ENCODE measurements around the gene HTRA2.

HTRA2 gene

DNA sequence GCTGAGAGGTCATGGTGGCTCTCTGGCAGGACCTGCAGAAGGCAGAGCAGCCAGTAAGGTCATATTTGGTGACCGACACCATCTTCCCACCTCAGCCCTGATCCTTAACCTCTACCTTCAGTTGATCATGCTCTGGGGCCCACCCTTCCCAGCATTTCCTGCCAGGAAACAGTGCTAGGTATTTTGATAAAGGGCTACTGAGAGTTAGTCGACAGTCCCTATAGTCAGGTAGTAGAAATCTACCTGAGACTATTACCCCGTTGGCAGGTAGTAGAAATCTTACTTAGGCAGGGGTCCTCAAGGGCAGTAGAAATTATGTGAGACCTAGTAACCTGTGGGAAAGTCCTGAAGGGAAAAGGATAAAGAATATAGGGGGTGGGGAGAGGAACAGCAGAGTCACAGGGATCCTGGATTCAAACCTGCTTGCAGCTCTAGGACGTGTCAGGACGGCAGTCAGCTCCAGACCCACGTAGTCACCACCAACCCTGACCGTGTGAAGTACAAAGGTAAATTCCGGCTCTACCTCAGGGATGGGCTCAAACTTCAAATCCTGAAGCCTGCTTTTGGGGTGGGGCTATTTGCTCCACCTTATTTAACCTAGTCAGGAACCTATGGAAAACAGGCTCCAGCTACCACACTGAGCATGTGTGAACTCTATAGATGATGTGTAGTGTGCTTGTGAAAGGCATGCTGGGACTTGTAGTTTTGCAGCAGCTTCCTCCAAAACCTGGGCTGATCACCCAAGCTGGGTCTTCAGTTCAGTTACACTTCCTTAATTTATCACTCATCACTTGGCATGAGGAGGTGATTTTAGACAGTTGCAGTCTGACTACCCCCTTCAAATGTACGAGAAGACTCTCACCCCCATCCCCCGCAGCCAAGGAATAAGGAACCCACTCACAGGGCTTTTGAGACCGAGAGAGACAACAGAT lies 3.8 kb upstream of the HTRA2 start, which contains the start of gene DQX1:
Gene DQX1, minus strand, starts transcription at position 515 of the 932 bp plus-strand sequence. Its CDS starts 502 bp downstream, at position 13.
- TF ChIP-seq, protein P1, sequence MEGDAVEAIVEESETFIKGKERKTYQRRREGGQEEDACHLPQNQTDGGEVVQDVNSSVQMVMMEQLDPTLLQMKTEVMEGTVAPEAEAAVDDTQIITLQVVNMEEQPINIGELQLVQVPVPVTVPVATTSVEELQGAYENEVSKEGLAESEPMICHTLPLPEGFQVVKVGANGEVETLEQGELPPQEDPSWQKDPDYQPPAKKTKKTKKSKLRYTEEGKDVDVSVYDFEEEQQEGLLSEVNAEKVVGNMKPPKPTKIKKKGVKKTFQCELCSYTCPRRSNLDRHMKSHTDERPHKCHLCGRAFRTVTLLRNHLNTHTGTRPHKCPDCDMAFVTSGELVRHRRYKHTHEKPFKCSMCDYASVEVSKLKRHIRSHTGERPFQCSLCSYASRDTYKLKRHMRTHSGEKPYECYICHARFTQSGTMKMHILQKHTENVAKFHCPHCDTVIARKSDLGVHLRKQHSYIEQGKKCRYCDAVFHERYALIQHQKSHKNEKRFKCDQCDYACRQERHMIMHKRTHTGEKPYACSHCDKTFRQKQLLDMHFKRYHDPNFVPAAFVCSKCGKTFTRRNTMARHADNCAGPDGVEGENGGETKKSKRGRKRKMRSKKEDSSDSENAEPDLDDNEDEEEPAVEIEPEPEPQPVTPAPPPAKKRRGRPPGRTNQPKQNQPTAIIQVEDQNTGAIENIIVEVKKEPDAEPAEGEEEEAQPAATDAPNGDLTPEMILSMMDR (conservative IDR thresholded peaks at IDR 0.05), result no peak
- no peak within 1 kb of the TSS for H3K27ac ChIP-seq

DNA sequence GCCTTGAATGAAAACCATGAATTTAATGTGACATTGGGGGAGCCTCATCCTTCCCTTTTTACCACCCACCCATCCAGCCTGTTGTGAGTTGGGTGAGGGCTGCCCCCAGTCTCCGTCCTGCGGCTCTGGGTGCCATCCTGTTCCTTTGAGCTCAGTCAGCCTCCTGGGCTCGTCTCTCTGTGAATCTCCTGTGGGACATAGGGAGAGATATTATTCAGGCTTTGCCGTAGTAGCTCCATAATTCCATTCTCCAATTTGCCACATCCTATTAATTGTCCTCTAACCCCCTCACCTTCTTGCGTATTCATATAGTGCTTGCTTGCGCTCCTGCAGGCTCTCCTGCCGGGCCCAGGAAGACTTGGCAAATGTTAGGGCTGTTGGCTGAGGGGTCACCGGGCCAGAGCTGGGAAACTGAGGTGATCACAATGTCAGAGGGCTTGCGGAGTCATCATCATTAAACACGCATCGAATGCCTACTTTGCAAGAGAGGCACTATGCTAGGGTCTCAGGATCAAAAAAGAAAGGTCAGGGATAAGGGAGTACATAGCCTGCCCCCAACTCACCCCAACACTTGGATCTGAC lies 3.0 kb upstream of the HTRA2 start:
- TF ChIP-seq, protein P1 (conservative IDR thresholded peaks at IDR 0.05), result no peak
- no peak overlapping the region for H3K27ac ChIP-seq

DNA sequence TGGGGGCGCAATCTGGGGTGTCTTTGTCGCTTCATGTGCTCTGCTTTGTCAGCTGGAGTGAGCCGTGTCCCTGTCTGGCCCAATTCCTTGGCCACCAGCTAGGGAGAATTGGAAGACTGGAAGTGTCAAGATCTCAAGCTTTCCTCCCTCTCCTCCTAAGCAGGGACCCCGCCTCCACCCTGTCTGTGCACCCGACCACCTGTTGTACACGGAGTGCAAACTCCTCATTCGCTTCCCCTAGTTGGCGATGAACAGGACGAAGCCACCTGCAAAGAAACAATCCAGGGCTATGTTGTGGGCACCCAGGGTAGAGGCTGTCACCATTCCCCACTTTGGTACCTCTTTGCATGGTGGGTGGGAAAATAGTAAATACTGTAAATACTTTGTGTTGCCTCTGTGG lies 2.0 kb upstream of the HTRA2 start:
- TF ChIP-seq, protein P1 (conservative IDR thresholded peaks at IDR 0.05), result no peak
- H3K27ac ChIP-seq, result no peak overlapping the region

DNA sequence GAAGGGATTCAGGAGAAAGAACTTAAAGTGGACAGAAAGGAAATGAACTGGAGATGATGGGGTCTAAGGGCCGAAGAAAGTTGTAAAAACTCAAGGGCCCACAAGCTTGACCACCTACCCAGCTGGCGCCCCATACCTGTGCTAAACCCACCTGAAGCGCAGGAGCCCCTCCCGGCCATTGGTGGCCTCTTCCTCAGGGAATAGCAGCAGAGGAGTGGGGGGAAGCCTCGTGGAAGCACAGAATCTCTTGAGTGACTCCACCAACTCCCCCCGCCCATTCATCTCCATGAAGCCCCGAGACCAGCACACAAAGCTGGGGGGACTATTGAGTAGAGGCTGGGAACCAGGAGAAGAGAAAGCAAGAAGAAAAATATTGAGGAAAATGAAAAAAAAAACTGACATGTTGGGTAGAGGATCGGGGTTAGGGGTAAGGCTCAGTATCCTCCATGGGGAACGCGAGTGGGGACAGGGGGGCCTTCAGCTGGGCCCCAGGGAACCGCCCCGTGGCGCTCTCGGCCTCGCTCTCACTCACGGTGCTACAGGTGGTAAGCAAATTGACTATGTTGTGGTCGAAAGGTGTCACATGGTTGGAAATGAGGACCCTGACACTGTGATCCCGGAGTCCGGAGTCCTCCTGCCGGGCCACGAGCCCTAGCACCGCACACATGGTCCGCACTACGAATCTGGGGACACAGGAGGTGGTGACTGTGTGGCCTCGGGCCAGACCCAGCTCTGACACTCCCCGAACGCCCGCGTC lies 955 bp upstream of the HTRA2 start:
- H3K27ac ChIP-seq, result peak overlapping the region; percentile 88
- TF ChIP-seq, protein P1 (conservative IDR thresholded peaks at IDR 0.05), result no peak

DNA sequence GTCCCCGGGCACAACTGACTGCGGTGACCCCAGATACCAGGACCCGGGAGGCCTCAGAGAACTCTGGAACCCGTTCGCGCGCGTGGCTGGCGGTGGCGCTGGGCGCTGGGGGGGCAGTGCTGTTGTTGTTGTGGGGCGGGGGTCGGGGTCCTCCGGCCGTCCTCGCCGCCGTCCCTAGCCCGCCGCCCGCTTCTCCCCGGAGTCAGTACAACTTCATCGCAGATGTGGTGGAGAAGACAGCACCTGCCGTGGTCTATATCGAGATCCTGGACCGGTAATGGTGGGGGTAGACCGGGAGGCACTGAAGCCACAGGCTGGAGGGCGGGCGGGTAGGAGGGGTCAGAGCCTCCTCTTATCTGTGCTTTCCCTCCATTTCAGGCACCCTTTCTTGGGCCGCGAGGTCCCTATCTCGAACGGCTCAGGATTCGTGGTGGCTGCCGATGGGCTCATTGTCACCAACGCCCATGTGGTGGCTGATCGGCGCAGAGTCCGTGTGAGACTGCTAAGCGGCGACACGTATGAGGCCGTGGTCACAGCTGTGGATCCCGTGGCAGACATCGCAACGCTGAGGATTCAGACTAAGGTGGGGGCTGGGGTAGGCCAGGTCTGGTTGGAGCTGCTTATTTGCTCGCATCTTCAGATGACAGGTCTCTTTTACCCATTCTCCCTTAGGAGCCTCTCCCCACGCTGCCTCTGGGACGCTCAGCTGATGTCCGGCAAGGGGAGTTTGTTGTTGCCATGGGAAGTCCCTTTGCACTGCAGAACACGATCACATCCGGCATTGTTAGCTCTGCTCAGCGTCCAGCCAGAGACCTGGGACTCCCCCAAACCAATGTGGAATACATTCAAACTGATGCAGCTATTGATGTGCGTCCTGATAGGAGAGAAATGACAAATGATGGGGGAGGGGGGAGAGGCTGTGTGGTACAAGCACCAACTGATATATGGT lies 780 bp downstream of the HTRA2 start:
- TF ChIP-seq, protein P1 (conservative IDR thresholded peaks at IDR 0.05), result no peak
- H3K27ac ChIP-seq, result peak overlapping the region; percentile 88

DNA sequence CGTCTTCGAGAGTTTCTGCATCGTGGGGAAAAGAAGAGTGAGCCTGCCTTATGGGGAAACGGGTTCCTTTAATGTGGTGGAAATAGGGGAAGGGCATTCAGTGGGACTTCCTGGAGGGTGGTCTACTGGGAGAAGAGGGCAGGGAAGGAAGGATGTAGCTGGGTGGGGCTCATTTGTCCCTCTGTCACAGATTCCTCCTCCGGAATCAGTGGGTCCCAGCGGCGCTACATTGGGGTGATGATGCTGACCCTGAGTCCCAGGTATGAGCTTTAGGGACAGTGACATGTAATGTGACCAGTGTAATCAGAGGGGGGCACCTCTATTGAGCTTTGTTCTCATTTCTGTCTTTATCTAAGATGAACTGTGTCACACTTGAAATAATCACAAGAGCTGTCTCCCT lies 1.9 kb downstream of the HTRA2 start:
- H3K27ac ChIP-seq, result no peak overlapping the region
- TF ChIP-seq, protein P1 (conservative IDR thresholded peaks at IDR 0.05), result no peak
